Measurements from ENCODE around the gene YJEFN3. TPM values are rescaled to one million over a fixed set of nuclear protein-coding genes. Genes with fewer than 3 reads are reported as not detected.

YJEFN3 gene
- total RNA-seq, 1 donor from 2014 or later = 2.6 TPM

DNA sequence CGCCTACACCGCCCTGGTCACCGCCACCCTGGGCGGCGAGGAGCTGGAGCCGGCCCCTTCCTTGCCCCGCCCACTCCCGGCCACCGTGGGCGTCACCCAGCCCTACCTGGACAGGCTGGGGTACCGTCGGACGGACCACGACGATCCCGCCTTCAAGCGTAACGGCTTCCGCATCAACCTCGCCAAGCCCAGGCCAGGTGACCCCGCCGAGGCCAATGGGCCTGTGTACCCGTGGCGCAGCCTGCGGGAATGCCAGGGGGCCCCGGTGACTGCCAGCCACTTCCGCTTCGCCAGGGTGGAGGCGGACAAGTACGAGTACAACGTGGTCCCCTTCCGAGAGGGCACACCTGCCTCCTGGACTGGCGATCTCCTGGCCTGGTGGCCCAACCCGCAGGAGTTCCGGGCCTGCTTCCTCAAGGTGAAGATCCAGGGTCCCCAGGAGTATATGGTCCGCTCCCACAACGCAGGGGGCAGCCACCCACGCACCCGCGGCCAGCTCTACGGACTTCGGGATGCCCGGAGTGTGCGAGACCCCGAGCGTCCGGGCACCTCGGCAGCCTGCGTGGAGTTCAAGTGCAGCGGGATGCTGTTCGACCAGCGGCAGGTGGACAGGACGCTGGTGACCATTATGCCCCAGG, 16.4 kb downstream of the YJEFN3 start:
- Histone ChIP-seq H3K4me1 (no peaks in the 10 kb centered on the region), H3K4me2 (no peak overlapping the region), H3K27me3 (peaks cover 20% of the 10 kb centered on the region), H4K20me1 (ENCODE audit: low read depth) (no peaks in the 10 kb centered on the region), H3K9me3 (ENCODE audit: low read depth) (no peaks in the 10 kb centered on the region), H3K4me3 (no peak overlapping the region), H2AFZ (replicated peaks) (no peak overlapping the region), H3F3A (ENCODE audit: low read depth) (no peaks in the 10 kb centered on the region), H3K9ac (no peak overlapping the region), H3K79me2 (ENCODE audit: low read depth) (no peaks in the 10 kb centered on the region), H3K27ac (no peak overlapping the region), H3K36me3 (no peaks in the 10 kb centered on the region)
- no peak for DNase-seq (ENCODE audit: low spot score)
- Mint-ChIP-seq H3K4me1 (peaks cover 3% of the 10 kb centered on the region), H3K27ac (no peak overlapping the region), H3K9me3 (no peaks in the 10 kb centered on the region), H3K27me3 (ENCODE audit: insufficient read depth, low read depth) (peaks cover 9% of the 10 kb centered on the region), H3K36me3 (no peaks in the 10 kb centered on the region), H3K4me3 (no peak overlapping the region)
- TF ChIP-seq EZH2 (IDR thresholded peaks at IDR 0.05) (no peak), CTCF (IDR thresholded peaks at IDR 0.05) (no peak), EZH2phosphoT487 (IDR thresholded peaks at IDR 0.05) (no peak)

DNA sequence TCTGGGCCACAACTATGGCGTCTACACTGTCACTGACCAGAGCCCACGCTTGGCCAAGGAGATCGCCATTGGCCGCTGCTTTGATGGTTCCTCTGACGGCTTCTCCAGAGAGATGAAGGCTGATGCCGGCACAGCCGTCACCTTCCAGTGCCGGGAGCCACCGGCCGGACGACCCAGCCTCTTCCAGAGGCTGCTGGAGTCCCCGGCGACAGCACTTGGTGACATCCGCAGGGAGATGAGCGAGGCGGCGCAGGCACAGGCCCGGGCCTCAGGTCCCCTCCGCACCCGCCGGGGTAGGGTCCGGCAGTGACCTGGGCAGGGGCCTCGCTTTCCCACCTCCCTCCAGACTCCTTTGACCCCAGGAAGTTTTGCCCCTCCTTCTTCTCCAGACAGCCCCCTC, 17.0 kb downstream of the YJEFN3 start:
- Histone ChIP-seq H3K4me3 (no peak overlapping the region), H3K27ac (no peak overlapping the region), H3K27me3 (peaks cover 13% of the 10 kb centered on the region), H3K36me3 (no peaks in the 10 kb centered on the region), H4K20me1 (ENCODE audit: low read depth) (no peaks in the 10 kb centered on the region), H2AFZ (replicated peaks) (no peak overlapping the region), H3K9me3 (ENCODE audit: low read depth) (no peaks in the 10 kb centered on the region), H3K9ac (no peak overlapping the region), H3F3A (ENCODE audit: low read depth) (no peaks in the 10 kb centered on the region), H3K4me2 (no peak overlapping the region), H3K79me2 (ENCODE audit: low read depth) (no peaks in the 10 kb centered on the region), H3K4me1 (no peaks in the 10 kb centered on the region)
- H3K27me3 Mint-ChIP-seq (ENCODE audit: insufficient read depth, low read depth) = peaks cover 9% of the 10 kb centered on the region
- no peaks in the 10 kb centered on the region for H3K9me3 Mint-ChIP-seq
- TF ChIP-seq EZH2 (IDR thresholded peaks at IDR 0.05) (no peak), CTCF (IDR thresholded peaks at IDR 0.05) (no peak), EZH2phosphoT487 (IDR thresholded peaks at IDR 0.05) (no peak)
- no peak for DNase-seq (ENCODE audit: low spot score)
- no peaks in the 10 kb centered on the region for H3K36me3 Mint-ChIP-seq
- H3K27ac Mint-ChIP-seq = no peak overlapping the region
- no peak overlapping the region for H3K4me3 Mint-ChIP-seq
- peaks cover 4% of the 10 kb centered on the region for H3K4me1 Mint-ChIP-seq

DNA sequence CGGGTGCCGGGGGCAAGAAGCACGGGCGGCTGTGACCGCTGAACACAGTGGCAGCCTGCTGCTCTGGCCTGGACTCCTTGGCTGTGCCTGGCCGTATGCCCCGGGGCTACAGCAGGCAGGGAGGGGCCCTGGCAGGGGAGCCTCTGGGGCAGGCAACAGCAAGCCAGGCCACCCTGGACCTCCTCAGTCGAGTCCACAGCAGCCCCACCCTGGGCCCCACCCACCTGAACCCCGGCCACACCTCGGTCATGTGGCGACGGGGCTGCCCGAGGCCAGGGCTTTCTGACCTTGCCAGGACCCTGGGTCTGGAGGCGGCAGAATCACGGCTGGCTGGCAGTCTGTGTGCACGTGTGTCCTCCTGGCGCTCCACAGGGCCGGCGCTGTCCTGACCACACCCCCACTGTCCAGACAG, 18.0 kb downstream of the YJEFN3 start:
- no peak overlapping the region for H3K4me2 ChIP-seq
- Mint-ChIP-seq H3K4me3 (no peak overlapping the region), H3K27ac (no peak overlapping the region), H3K4me1 (peaks cover 4% of the 10 kb centered on the region), H3K27me3 (ENCODE audit: insufficient read depth, low read depth) (peaks cover 9% of the 10 kb centered on the region), H3K36me3 (no peaks in the 10 kb centered on the region), H3K9me3 (no peaks in the 10 kb centered on the region)
- H3K9me3 ChIP-seq (ENCODE audit: low read depth) = no peaks in the 10 kb centered on the region
- H3K4me1 ChIP-seq = no peaks in the 10 kb centered on the region
- TF ChIP-seq EZH2 (IDR thresholded peaks at IDR 0.05) (no peak), CTCF (IDR thresholded peaks at IDR 0.05) (no peak), EZH2phosphoT487 (IDR thresholded peaks at IDR 0.05) (no peak)
- no peak overlapping the region for H3K9ac ChIP-seq
- H3K27me3 ChIP-seq = peaks cover 3% of the 10 kb centered on the region
- H3K4me3 ChIP-seq = no peak overlapping the region
- H3K36me3 ChIP-seq = no peaks in the 10 kb centered on the region
- H3K27ac ChIP-seq = no peak overlapping the region
- no peak overlapping the region for H2AFZ ChIP-seq (replicated peaks)
- H3F3A ChIP-seq (ENCODE audit: low read depth) = peaks cover 5% of the 10 kb centered on the region
- H4K20me1 ChIP-seq (ENCODE audit: low read depth) = no peaks in the 10 kb centered on the region
- no peak for DNase-seq (ENCODE audit: low spot score)
- H3K79me2 ChIP-seq (ENCODE audit: low read depth) = no peaks in the 10 kb centered on the region
